ENCODE measurements around the gene CRYBA2.

The CRYBA2 gene

DNA sequence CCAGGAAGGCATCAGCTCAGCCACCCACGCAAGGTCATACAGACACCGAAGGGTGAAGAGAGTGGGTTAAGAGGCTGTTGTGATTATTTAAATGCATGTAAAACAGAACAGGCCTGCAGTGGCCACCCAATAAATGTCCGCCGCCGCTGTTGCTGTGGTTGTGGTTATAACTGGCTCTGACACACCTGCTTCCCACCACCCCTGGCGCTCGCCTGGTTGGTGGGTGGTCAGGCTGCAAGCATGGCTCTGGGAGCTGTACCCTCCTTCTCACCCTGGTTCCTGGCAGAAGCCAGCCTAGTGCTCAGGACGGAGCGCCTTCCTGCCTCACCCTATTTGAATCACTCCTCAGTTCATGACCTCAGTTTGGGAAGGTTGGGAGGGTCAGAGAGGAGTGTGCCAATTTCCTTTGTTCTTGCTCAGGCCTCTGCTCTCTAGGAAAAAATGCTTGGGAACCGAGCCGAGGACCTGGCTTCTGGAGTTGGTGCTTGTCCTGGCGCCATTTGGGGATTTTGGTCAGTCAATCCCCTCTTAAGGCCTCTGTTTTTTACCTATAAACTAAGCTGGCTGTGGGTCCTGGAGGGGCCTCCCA lies 5.3 kb upstream of the CRYBA2 start:
- peak; percentile 5 for DNase-seq

DNA sequence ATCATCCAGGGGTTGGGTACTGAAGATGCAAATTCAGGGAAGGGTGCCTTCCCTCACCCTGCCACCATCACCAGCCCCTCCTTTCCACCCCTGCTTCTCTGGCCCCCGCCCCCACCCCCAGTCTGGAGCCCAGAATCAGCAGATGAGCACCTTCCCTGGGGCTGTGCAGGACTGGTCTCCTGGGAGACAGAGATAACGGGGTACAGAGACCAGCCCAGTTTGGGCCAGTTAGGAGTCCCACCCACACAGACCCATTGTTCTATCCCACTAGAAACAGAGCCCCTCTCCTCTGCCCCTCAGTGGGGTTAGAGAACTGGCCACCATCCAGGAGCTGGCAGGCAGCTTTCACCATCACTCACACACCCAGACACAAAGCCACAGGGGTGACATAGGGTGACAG lies 4.5 kb upstream of the CRYBA2 start:
- DNase-seq: peak; percentile 47

GRCh38 chr2:218996937-218997336 lies 3.7 kb upstream of the CRYBA2 start:
- DNase-seq: peak; percentile 92

GRCh38 chr2:218995972-218996711 lies 2.9 kb upstream of the CRYBA2 start:
- peak; percentile 88 for DNase-seq

DNA sequence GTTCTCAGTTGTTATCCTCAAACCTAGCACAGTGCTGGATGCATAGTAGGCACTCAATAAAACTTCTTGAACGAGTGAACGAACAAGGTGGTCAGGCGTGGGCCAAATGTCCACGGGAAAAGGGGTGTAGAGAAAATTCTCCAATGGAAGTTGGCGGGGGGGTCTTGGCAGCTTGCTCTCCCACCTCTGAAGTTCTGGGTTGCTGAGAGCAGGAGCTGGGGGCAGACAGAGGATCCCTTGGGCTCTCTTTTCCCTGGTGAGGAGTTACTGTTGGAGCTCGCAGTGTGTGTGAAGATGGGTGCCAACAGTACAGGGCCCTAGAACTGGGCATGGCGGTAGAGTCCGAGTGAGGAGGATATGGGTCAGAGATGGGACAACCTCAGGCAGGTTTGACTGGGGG lies 2.3 kb upstream of the CRYBA2 start:
- peak; percentile 25 for DNase-seq

DNA sequence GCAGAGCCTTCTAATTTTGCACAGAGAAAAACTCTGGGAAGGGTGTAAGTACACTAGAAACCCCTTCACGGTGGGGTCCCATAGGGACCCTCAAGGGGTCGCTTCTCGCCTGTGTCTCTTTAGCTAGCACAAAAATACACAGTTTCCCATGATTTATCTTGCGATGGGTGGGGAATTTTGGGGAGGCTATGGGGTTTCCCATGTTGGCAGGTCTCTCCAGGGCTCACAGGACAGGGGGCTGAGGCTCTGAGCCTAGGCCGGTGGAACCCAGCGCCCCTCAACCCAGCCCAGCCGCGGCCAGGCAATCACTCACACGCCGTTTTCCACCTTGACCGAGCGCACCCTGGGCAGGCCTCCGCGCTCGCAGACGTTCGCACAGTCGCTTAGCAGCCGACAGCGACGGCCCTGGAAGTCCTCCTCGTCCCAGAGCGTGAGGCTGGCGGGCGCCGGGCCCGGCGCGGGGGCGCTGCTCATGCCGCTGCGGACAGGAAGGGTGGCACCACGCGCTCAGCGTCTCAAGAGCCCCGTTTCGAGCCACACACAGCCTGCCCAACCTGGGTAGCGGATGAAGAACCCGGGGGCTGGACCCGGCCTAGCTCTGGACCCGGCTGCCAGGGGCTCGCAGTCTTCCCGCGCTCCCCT lies 398 bp downstream of the CRYBA2 start:
- no peak for DNase-seq

- DNase-seq: no peak
Observed at GRCh38 chr2:218992196-218992595, 1.0 kb downstream of the CRYBA2 start.

- no peak for DNase-seq
Observed at GRCh38 chr2:218991674-218992168, 1.5 kb downstream of the CRYBA2 start.

DNA sequence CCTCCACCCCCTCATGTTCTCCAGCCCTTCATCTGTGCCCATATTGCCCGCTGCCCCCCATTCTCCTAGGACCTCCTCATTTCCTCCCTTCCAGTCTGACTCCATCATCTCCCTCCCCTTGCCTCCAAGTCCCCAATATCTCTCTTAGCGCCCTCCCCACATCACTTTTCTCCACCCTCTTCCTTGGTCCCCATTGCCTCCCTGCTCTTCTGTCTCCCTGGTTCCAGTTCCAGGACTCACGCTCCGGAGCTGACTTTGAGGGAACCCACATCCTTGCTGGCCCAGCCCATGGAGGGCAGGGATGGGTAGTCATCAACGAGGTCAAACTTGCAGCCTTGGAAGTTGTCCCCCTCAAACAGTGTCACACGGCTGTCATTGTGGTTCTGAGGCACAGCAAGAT lies 2.6 kb downstream of the CRYBA2 start:
- DNase-seq: no peak

DNA sequence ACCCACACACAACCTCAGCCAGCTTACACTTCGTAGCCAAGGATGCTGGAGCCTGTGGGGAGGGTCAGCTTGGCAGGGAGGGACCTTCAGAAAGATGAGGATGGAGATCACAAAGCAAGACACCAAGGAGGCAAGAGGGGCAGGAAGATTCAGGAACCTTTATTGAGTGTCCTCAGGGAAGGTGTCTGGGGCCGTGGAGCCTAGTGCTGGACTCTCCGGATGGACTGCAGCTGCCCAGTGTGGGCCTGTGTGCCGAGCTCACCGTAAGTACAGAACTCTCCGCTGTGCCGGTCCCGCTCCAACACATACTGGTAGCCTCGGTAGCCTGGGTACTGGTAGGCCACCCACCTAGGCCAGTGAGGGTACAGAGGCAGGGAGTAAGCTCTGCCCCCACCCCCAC lies 3.2 kb downstream of the CRYBA2 start:
- no peak for DNase-seq

DNA sequence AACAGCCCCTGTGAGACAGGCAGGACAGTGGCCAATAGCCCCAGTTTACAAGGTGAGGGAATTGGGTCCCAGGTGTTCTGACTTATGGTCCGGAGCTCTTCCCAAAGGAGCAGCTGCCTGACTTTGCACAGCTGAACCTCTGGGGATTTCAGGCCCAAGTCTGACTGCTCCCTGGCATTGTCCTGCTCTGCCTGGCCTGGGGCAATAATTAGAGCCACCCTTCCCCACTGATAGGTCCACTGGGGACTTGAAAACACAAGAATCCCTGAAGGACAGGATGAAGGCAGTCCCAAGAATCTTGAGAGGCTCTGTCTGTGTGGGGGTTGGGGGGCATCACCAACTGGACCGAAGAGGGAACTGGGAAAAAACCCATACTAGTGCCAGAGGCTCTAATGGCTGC lies 4.6 kb downstream of the CRYBA2 start:
- no peak for DNase-seq

- DNase-seq: no peak
Observed at GRCh38 chr2:218988164-218988563, 5.1 kb downstream of the CRYBA2 start.

- DNase-seq: no peak
Observed at GRCh38 chr2:218986148-218986761, 7.0 kb downstream of the CRYBA2 start.

DNA sequence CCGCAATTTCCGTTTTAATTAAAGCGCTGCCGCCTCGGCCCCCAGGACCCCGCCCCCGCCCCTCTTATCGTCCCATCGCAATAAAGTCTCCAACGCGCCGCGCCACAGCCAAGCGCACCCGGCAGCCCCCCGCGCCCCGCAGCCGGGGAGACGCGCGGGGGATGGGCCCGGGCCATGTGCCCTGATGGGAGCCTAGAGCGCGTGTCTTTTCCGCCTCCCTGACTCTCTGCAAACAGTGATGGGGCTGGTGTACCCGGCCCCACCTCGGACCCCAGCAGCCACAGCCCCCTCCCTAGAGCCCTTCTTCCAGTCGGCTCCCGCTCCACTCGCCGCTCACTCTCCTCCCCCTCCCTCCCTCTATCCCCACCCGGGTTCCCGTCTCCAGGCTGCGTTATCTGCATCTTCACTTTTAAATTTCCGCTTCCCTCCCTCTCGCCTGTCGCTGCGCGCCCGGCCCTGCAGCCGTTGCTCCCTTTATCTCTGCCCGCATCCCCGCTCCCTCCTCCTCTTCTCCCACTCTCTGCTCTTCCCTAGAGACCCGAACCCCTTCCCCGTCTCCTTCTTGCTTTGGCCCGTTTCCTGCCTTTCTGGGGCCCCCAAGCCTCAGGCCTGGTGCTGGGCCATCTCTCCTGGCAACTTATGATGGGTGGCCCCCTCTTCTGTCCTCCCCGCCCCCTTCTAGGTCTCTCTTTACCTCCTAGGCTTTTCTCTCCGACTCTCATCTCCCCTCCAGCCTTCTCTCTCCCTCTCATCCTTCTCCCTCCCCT lies 7.7 kb downstream of the CRYBA2 start:
- DNase-seq: no peak

GRCh38 chr2:218985021-218985324 lies 8.2 kb downstream of the CRYBA2 start, which contains the start of gene FEV:
Gene FEV (minus strand): TSS chr2:218985184. CDS start chr2:218985075, 109 bp downstream.
- no peak for DNase-seq

DNA sequence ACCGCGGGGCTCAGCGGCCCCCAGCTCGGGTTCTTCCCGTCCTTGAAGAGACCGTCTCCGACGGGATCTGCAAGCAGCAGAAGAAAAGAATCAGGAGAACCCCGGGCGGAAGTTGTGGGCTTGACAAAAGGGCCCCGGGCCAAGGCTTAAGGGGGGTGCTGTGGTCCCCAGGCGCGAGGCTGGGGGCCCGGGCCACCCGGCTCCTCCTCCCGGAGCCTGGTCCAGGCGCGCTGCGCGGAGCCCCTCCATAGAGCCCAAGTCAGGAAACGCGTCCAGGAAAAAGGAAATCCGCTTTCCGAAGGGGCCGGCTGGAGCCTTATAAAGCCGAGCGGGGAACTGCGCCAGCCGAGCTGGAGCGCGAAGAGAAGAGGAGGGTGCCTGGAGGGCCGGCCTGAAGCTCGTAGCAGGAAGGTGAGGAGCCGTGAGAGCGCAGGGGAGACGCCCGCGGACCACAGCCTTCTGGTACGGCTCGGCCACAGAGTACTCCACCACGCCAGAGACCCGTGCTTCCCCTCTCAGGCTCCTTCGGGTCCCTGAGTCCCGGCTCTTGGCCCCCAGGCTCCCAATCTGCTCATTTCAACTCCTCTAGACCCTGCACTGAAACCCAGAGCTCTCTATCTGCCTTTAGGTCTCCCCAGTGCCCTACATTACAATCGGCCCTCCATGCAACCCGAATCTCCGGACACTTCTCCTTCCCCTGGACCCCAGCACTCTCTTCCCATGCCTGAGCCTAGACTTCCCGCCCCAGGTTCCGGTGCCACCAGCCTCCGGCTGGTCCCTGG lies 8.8 kb downstream of the CRYBA2 start:
- DNase-seq: peak; percentile 57

GRCh38 chr2:218983934-218984238 lies 9.3 kb downstream of the CRYBA2 start:
- no peak for DNase-seq

GRCh38 chr2:218983263-218983933 lies 9.8 kb downstream of the CRYBA2 start:
- DNase-seq: peak; percentile 78

DNA sequence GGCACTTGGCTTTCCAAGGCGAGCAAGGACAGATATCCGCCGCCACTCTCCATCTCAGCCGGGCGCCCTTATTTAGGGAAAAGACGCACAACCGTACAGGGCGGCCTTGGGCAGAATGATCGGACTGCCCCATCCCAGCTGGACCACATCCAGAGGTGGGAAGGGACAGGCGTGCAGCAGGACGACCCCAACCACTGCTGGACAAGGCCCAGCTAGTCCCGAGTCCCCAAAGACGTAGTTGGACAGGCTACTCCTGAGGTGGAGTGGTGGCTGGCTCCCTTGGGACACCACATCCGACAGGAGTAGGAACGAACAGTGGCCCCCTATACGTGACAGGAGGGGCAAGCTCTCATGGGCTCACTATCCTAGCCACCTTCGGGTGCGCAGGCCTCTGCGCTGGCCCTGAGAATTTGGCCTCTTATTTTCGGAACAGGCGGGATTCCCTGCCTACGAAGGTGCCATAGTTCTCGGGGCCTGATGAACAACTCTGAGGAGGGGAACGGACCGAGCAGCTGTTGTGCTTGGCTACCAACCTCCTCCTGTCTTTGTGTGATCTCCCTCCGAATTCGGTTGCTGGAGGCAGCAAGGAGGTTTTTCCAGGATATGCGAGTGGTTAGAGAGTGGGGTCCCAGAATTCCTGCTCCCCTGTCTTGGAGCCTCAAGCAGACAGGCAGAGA lies 10.5 kb downstream of the CRYBA2 start:
- no peak for DNase-seq

DNA sequence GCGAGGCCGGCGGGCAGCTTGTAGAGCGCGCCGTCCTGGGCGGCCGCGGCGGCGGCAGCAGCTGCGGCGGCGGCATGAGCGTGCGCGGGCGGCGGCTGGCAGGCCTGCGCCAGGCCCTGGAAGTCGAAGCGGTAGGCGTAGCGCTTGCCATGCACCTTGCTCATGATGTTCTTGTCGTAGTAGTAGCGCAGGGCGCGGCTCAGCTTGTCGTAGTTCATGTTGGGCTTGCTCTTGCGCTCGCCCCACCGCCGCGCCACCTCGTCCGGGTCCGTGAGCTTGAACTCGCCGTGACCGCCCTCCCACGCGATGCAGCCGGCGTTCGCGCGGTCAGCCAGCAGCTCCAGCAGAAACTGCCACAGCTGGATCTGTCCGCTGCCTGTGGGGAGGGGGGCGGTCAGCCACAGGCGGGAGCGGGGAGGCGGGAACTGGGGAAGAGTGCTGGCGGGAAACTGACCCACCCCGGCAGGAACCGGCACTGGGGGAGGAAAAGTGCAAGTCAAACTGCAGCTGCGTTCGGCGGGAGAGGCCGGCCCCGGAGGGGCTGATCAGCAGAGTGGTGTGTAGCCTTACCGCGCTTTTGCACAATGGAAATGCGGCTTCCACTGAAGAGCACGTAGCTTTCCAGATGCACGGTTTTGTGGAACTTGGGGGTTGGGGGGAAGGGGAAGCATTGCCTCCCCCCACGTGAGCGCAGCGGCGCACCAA lies 11.2 kb downstream of the CRYBA2 start:
- no peak for DNase-seq

Data from NCI-H69 (cell line).